NCI-H2227 (cell line): Measurements from ENCODE around the gene EPS8.
A peak's percentile ranks its signal among the peaks of the same experiment; 100 is the strongest.

ENCODE experiments used
- DNase-seq: peaks from one replicate; lab custom pipeline; 2025; ENCODE audit not compliant: unreplicated experiment; lab: John Stamatoyannopoulos, UW

EPS8 gene

GRCh38 chr12:15720295-15720694, 68.9 kb downstream of the EPS8 start:
- DNase-seq = no peak

- DNase-seq = no peak
Observed at GRCh38 chr12:15719230-15719629, 70.0 kb downstream of the EPS8 start.

GRCh38 chr12:15717940-15718567, 71.1 kb downstream of the EPS8 start:
- no peak for DNase-seq

GRCh38 chr12:15716581-15716980, 72.6 kb downstream of the EPS8 start:
- DNase-seq = no peak

GRCh38 chr12:15714256-15714655, 74.9 kb downstream of the EPS8 start:
- DNase-seq = no peak

GRCh38 chr12:15712823-15713660, 76.1 kb downstream of the EPS8 start:
- peak; percentile 33 for DNase-seq

- DNase-seq = no peak
Observed at GRCh38 chr12:15712160-15712559, 77.0 kb downstream of the EPS8 start.

- no peak for DNase-seq
Observed at GRCh38 chr12:15710860-15711510, 78.2 kb downstream of the EPS8 start.

- no peak for DNase-seq
Observed at GRCh38 chr12:15709551-15709950, 79.6 kb downstream of the EPS8 start.

- DNase-seq = no peak
Observed at GRCh38 chr12:15708396-15709076, 80.7 kb downstream of the EPS8 start.

- DNase-seq = no peak
Observed at GRCh38 chr12:15707516-15708199, 81.5 kb downstream of the EPS8 start.

GRCh38 chr12:15706010-15706676, 83.0 kb downstream of the EPS8 start:
- no peak for DNase-seq

GRCh38 chr12:15705606-15706005, 83.6 kb downstream of the EPS8 start:
- no peak for DNase-seq

GRCh38 chr12:15702276-15702675, 86.9 kb downstream of the EPS8 start:
- no peak for DNase-seq

GRCh38 chr12:15701631-15702156, 87.5 kb downstream of the EPS8 start:
- no peak for DNase-seq

- DNase-seq = no peak
Observed at GRCh38 chr12:15701206-15701605, 88.0 kb downstream of the EPS8 start.

- no peak for DNase-seq
Observed at GRCh38 chr12:15700595-15700994, 88.6 kb downstream of the EPS8 start.

GRCh38 chr12:15699886-15700285, 89.3 kb downstream of the EPS8 start:
- DNase-seq = no peak

GRCh38 chr12:15698377-15698871, 90.8 kb downstream of the EPS8 start:
- no peak for DNase-seq

- DNase-seq = no peak
Observed at GRCh38 chr12:15697201-15697600, 92.0 kb downstream of the EPS8 start.
